VCaP (cell line): Measurements from ENCODE around the gene D2HGDH.

Source experiments
- H3K27ac ChIP-seq: fragments of 450-650 bp; 2 replicates; pipeline ENCODE4 v1.5.1; 2017
- TF ChIP-seq, protein P1 (sequence below): fragments of 450-650 bp; conservative IDR thresholded peaks from 2 replicates; pipeline ENCODE4 v1.5.1; 2017; ENCODE audit warnings: mild to moderate bottlenecking, moderate library complexity

D2HGDH gene

DNA sequence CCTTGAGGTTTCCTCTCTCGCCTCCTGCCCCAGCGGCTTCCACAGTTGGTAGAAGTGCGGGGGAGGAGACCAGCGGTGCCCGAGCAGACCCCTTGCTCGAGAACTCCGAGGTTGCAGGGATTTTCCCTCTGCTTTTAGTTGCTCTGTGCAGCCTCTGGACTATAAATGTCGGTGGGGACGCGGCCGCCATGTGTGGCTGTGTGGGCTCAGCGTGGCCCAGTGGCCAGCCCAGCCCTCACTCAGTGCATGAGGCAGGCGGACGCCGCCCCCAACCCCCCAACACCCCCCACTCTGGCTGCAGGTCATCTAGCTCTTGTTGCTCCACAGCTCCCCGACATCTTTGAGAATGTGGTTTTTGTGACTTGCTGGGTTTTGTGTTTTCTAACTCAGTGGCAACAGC is 15.3 kb upstream of the D2HGDH start:
- H3K27ac ChIP-seq, result no peak overlapping the region
- TF ChIP-seq, protein P1, sequence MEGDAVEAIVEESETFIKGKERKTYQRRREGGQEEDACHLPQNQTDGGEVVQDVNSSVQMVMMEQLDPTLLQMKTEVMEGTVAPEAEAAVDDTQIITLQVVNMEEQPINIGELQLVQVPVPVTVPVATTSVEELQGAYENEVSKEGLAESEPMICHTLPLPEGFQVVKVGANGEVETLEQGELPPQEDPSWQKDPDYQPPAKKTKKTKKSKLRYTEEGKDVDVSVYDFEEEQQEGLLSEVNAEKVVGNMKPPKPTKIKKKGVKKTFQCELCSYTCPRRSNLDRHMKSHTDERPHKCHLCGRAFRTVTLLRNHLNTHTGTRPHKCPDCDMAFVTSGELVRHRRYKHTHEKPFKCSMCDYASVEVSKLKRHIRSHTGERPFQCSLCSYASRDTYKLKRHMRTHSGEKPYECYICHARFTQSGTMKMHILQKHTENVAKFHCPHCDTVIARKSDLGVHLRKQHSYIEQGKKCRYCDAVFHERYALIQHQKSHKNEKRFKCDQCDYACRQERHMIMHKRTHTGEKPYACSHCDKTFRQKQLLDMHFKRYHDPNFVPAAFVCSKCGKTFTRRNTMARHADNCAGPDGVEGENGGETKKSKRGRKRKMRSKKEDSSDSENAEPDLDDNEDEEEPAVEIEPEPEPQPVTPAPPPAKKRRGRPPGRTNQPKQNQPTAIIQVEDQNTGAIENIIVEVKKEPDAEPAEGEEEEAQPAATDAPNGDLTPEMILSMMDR, result no peak

DNA sequence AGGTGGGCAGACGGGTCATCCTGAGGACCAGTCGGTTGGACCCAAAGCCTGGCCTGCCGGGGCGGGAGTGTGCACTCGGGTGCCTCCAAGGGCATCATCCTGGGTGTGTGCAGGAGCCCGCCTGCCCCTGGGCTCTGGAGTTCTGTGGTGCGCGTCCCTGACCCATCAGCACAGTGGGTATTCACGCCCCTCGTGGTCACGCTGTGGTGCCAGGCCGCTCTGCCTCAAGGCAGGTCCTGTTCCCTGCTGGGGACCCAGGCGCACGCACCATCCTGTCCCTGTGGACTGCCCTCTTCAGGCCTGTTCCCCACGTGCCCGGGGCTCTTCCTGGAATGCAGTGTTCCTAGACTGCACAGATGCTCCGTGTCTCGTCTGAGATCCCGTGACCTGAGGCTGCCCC is 14.3 kb upstream of the D2HGDH start:
- TF ChIP-seq, protein P1, result no peak
- H3K27ac ChIP-seq, result no peak overlapping the region

DNA sequence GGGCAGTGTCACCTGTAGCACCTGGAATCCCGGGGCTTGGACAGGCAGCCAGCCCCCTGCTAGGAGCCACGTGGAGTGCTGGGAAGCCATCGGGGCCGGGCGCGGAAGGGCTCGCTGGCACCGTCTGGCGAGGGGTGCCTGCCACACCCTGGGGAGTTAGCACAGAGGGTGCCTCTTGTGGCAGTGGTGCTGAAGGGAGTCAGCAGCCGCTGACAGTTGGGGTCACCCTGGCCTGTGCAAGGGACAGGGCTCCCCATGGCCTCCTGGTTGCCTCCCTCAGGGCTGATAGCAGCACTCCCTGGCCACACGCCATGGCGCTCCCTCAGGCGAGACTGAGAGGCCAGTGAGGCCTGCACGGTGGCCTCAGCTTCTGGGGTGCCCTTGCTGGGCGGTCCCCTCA is 13.9 kb upstream of the D2HGDH start:
- TF ChIP-seq, protein P1, result no peak
- H3K27ac ChIP-seq, result no peak overlapping the region

DNA sequence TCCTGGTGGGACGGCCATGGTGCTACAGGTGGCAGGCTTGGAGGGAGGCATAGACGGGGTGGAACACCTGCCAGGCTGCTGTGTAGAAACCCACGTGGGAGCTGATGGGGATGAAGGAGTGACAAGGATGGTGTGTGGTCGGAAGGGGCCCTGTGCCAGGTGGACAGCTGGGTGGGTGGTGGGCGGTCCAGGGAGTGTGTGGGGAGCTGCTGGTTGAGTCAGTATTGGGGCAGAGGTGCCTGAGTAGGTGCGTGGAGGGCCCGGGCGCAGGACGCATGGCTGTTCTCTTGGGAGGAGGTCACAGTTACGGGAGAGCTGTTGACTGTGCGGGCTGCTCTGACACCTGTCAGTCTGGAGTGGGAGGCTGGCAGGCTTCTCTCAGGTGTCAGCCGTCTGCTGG is 12.6 kb upstream of the D2HGDH start:
- TF ChIP-seq, protein P1, result no peak
- no peak overlapping the region for H3K27ac ChIP-seq

DNA sequence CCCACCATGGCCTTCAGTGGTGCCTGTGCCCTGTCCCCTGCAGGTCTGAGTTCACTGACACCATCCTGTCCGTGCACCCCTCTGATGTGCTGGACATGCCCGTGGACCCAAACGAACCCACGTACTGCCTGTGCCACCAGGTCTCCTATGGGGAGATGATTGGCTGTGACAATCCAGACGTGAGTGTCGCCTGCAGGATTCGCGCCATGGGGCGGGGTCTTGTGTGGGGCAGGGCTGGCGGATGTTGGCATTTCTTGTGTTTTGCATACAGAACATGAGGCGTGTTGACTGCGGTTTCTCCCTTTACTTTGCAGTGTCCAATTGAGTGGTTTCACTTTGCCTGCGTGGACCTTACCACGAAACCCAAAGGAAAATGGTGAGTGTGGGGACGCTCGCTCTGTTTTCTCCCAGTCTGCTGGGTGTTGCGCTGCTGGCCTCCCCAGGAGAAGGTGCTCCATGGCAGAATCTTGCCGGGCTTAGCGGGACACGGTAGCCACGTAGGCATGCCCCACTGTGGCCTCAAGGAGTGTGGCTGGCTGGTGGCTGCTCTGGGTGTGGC is 11.5 kb upstream of the D2HGDH start:
- TF ChIP-seq, protein P1, result no peak
- no peak overlapping the region for H3K27ac ChIP-seq

DNA sequence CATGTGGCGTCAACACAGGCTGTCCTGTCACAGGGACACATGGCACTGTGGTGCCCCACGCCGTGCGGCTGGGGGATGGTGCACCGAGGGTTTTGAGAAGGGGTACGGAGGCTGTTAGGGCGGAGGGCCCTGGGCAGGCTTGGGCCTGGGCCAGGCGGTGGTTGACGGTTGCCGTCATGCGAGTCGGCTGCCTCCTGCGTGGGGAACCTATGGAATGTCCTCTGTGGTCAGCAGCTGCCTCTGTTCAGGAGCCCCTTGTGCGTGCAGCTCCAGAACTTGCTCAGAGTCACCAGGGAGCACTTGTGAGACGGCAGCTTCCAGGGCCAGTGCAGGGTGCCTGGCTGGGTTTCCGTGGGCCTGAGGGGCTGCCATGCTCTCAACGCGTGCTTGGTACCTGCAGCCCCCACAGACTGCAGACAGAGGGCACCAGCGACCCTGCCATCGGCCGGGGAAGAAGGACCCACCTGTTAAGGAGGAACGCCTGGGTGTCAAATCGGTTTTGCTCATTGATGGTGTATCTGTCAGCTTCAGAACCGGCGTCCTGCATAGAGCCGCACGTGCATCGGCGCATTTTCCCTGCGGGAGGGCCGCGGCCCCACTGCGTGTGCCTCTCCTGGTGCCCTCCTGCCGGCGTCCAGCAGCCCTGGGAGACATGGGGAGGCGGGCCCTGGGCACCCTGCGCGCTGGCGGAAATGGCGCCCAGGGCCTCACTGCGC is 10.0 kb upstream of the D2HGDH start:
- TF ChIP-seq, protein P1, result peak; percentile 47
- H3K27ac ChIP-seq, result no peak overlapping the region

DNA sequence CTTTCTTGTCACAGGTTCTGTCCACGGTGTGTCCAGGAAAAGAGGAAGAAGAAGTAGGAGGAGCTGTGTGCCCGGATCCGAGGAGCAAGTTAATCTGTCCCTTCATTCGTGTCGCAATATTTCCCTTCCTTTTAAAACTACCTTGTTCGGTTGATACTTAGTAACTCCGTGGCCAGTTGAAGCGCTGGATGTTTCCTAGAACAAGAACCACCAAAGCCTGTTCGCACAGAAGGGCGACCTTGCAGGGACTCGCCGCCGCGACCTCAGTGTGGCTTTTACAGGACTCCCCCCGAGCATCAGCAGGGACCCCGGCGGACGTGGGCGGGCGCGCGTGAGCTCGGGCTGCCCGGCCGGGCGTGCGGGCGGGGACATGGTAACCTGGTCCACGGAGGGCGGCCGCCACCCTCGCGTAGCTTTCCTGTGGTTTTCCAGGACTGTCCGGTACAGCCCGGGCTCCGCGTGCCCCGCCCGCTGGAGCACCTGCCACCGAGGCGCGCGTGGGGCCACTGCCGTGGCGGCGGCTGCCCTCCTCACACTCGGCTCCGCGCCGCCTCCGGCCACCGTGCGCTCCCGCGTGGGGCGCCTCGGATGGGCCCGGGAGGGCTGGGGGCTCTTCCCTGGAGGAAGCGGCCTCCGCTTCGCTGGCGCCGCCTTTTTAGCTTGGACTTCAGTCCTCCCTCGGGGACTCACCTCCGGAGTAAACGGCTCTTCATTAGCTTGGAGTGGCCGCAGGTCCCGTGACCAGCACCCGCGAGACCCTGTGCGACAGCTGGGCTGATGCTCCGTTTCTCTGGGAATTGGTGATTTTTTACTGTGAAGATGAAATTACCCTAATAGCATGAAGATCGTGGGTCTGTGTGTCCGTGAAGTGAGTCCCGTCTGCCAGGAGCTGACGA is 9.2 kb upstream of the D2HGDH start:
- no peak overlapping the region for H3K27ac ChIP-seq

More for the DNA sequence above, 9.2 kb upstream of the D2HGDH start:
- TF ChIP-seq, protein P1, result no peak
